Immature natural killer cell (primary cell): ENCODE data around the gene TMEM181. TPM values are rescaled to one million over a fixed set of nuclear protein-coding genes. Genes with fewer than 3 reads are reported as not detected.
"Not testable (repeated sequence)": the region's sequence is repeated elsewhere in the genome, so short reads cannot be mapped to it uniquely, and the experiment has no call there.

ENCODE experiments used
- DNase-seq, 3 donors: peaks; one replicate each; pipeline ENCODE4 v3.0.0; 2022; ENCODE audit warnings: mixed read lengths in 1 of 3
- H3K27ac Mint-ChIP-seq, 6 donors: one replicate each; pipeline ENCODE4 v1.8.0; 2020; ENCODE audit warnings: mixed read lengths in 6 of 6, mild to moderate bottlenecking in 5 of 6, inconsistent platforms in 4 of 6, moderate library complexity in 3 of 6
- H3K27me3 Mint-ChIP-seq, 3 donors: one replicate each; pipeline ENCODE4 v1.8.0; 2020 to 2021; ENCODE audit warnings: low read depth in 3 of 3, mild to moderate bottlenecking in 3 of 3, mixed read lengths in 3 of 3, moderate library complexity in 3 of 3, inconsistent platforms in 1 of 3
- H3K36me3 Mint-ChIP-seq, 3 donors: one replicate each; pipeline ENCODE4 v1.8.0; 2020; ENCODE audit warnings: mixed read lengths in 3 of 3, inconsistent platforms in 2 of 3, mild to moderate bottlenecking in 2 of 3
- H3K4me1 Mint-ChIP-seq, 2 donors: one replicate each; pipeline ENCODE4 v1.8.0; 2020; ENCODE audit warnings: inconsistent platforms in 2 of 2, mild to moderate bottlenecking in 2 of 2, mixed read lengths in 2 of 2, moderate library complexity in 1 of 2
- H3K4me3 Mint-ChIP-seq, 5 donors: one replicate each; pipeline ENCODE4 v1.8.0; 2020; ENCODE audit warnings: mild to moderate bottlenecking in 5 of 5, mixed read lengths in 5 of 5, inconsistent platforms in 3 of 5, moderate library complexity in 3 of 5
- H3K9me3 Mint-ChIP-seq, 6 donors: one replicate each; pipeline ENCODE4 v1.8.0; 2020; ENCODE audit warnings: mild to moderate bottlenecking in 6 of 6, mixed read lengths in 6 of 6, inconsistent platforms in 4 of 6, moderate library complexity in 3 of 6
- polyA plus RNA-seq, 3 donors: library from polyadenylated mRNA; unstranded; fragments of 300-500 nt; fragmentation: Illumina TruSeq; gene quantifications; one replicate each; pipeline ENCODE4 v1.2.3, GENCODE V29; 2021

TMEM181 gene
- polyA plus RNA-seq, 3 donors from 2014 or later, result 4.3 to 14.8 (median 10.1) TPM

DNA sequence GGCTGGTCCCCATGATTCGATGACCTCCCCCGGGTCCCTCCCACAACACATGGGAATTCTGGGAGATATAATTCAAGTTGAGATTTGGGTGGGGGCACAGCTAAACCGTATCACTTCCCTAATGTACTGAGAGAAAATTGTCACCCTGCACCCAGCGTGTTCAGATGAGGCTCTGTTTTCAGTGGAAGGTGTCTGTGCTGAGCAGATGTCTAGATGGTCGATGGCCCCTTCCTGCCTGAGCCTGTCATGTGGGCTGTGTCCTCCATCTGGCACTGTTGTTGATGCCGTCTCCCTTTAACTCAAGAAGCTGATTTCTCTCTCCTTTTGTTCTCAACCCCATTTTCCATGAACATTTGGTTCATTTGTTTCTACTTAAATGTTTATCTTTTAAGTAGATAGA is 37.0 kb downstream of the TMEM181 start:
- no peak for DNase-seq
- Mint-ChIP-seq H3K27me3 (peaks cover 0 to 6% (median 3%) of the 10 kb centered on the region in 3 donors), H3K27ac (peak overlapping the region in 5 of 6 donors; percentile 50 to 86 (median 67)), H3K36me3 (peaks cover 24 to 42% (median 28%) of the 10 kb centered on the region in 3 donors), H3K9me3 (no peaks in the 10 kb centered on the region), H3K4me3 (no peak overlapping the region), H3K4me1 (peaks cover 0 to 19% of the 10 kb centered on the region in 2 donors)

DNA sequence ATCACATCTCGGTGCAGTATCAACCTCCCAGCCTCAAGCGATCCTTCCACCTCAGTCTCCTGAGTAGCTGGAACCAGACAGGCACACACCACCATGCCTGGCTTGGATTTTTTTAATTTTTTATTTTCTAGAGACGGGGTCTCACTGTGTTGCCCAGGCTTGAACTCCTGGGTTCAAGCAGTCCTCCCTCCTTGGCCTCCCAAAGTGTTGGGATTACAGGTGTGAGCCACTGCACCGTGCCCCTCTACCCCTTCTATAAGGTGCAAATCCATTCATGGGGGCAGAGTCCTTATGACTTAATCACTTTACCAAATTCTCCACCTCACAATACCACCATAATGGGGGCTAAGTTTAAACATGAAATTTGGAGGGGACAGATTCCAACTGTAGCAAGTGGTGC is 37.7 kb downstream of the TMEM181 start:
- peaks cover 0 to 5% (median 3%) of the 10 kb centered on the region in 3 donors for H3K27me3 Mint-ChIP-seq
- H3K4me3 Mint-ChIP-seq, result no peak overlapping the region
- peaks cover 3 to 18% of the 10 kb centered on the region in 2 donors for H3K4me1 Mint-ChIP-seq
- H3K27ac Mint-ChIP-seq, result peak overlapping the region; percentile 0 to 80 (median 64)
- peaks cover 24 to 43% (median 26%) of the 10 kb centered on the region in 3 donors for H3K36me3 Mint-ChIP-seq
- no peak for DNase-seq
- H3K9me3 Mint-ChIP-seq, result no peaks in the 10 kb centered on the region

DNA sequence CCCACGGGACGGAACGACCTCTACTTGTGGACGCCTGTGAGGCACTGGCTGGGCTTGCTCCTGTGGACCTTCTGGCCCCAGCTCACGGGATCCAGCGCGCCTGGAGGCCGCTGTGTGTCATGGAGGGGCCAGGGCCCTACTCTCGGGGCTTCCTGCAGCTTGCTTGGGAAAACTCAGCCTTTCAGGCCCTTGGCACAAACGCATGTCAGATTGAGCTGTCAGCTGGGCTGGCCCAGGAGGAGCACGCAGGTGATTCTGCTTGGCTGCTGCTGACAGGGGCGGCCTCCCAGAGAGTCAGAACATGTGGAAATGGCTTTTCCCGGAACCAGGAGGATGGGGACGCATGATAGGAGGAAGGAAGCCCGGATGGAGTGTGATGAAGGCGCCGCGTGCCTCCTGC is 39.7 kb downstream of the TMEM181 start:
- Mint-ChIP-seq H3K4me1 (peaks cover 9 to 35% of the 10 kb centered on the region in 2 donors), H3K9me3 (no peaks in the 10 kb centered on the region), H3K27ac (no peak overlapping the region), H3K4me3 (no peak overlapping the region), H3K27me3 (peaks cover 0 to 5% (median 3%) of the 10 kb centered on the region in 3 donors), H3K36me3 (peaks cover 15 to 47% (median 20%) of the 10 kb centered on the region in 3 donors)
- DNase-seq, result no peak

DNA sequence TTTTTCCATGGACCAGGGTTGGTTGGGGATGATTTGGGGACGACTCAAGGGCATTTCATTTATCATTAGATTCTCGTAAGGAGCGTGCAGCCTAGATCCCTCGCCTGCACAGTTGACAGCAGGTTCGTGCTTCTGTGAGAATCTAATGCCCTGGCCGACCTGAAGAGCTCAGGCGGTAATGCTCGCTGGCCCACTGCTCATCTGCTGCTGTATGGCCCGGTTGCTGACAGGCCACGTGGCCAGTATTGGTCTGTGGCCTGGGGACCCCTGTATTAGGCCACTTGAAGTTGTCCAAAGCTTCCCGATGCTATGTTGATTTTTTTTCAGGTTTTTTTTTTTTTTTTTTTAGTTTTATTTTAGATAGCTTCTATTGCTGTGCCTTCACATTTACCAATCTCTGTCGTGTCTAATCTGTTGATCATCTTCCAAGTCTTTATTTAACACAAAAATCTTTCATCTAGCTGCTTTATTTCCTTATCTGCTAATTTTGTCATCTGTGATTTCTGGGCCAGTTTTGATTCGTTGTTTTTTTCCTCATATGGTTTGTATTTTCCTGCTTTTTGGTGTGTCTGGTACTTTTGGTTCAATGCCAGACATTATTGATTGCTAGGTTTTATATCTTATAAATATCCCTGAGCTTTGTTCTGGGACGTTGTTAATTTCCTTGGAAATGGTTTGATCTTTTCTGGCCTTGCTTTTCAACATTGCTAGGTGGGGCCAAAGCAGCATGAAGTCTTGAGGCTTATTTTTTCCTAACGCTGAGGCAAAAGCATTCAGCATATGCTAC is 43.6 kb downstream of the TMEM181 start:
- DNase-seq, result no peak
- H3K4me1 Mint-ChIP-seq, result peaks cover 14 to 26% of the 10 kb centered on the region in 2 donors
- no peak overlapping the region for H3K4me3 Mint-ChIP-seq
- peak overlapping the region; percentile 13 to 74 (median 34) for H3K27ac Mint-ChIP-seq
- H3K36me3 Mint-ChIP-seq, result peaks cover 9 to 47% (median 10%) of the 10 kb centered on the region in 3 donors
- H3K27me3 Mint-ChIP-seq, result peaks cover 0 to 3% (median 3%) of the 10 kb centered on the region in 3 donors
- no peaks in the 10 kb centered on the region for H3K9me3 Mint-ChIP-seq

DNA sequence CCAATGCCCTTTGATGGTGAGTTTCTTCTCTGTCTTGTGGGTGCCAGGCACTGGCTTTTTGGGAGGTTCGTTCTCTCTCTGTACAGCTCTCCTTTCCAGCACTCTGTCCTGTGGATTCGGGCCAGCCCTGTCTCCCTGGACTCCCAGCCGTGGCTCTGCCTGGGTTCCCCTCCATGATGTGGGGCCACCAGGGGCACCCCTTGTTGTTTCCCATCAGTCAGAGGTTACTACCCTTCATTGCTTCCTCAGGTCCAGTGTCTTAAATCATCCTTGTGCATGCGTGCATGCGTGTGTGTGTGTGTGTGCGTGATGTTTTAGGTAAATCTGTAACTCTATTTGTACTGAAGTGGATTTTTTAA is 44.1 kb downstream of the TMEM181 start:
- H3K4me1 Mint-ChIP-seq, result peaks cover 14 to 26% of the 10 kb centered on the region in 2 donors
- no peak overlapping the region for H3K4me3 Mint-ChIP-seq
- H3K36me3 Mint-ChIP-seq, result peaks cover 12 to 49% (median 12%) of the 10 kb centered on the region in 3 donors
- DNase-seq, result no peak
- peak overlapping the region in 3 of 6 donors; percentile 3 to 75 (median 68) for H3K27ac Mint-ChIP-seq
- no peaks in the 10 kb centered on the region for H3K9me3 Mint-ChIP-seq
- peaks cover 0 to 3% (median 3%) of the 10 kb centered on the region in 3 donors for H3K27me3 Mint-ChIP-seq

DNA sequence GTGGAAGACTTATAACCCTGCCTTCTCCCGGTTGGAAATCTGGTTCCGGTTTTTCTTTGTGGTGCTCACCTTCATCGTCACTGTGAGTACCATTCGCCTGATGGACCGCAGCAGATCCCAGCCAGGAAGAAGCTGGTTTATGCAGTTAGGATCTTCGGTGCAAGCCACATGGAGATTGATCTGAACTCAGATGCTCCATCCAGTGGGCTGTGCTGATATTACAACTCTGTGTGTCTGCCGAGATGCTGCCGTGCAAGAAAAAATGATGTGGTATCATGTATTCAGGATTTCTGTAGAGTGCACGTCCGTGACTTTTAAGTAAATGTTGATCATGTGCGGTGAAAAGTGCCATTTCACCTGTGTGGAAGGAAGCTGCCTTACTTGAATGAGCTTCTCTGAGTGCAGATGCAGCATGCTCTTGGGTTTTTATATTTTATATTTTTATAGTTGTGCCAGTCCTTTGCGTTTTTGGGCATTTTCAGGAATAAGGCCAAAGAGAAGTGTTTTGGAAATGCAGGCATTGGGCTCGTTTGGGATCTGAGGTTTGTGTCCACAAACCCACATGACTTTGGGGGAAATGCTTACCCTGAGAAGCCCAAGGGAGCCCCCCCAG is 45.5 kb downstream of the TMEM181 start:
- no peaks in the 10 kb centered on the region for H3K9me3 Mint-ChIP-seq

DNA sequence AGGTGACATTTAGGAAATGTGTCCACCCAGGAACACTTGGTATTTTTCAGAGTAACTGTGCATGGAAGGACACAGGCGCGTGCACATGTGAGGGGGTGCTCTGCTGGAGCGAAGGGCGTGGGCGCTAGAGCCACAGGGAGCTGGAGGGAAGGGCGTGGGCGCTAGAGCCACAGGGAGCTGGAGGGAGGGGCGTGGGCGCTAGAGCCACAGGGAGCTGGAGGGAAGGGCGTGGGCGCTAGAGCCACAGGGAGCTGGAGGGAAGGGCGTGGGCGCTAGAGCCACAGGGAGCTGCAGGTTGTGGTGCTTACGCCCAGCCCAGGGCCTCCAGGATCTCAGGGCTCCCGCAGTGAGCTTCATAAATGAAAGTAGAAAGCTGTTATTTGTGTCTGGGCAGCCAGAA is 46.1 kb downstream of the TMEM181 start:
- not testable (repeated sequence) for H3K9me3 Mint-ChIP-seq, H3K4me3 Mint-ChIP-seq, H3K27me3 Mint-ChIP-seq, DNase-seq
- H3K4me1 Mint-ChIP-seq, result peaks cover 14 to 26% of the 10 kb centered on the region in 2 donors
- peak overlapping the region in 5 of 6 donors; percentile 65 to 91 (median 78) for H3K27ac Mint-ChIP-seq
- H3K36me3 Mint-ChIP-seq, result peaks cover 13 to 57% (median 19%) of the 10 kb centered on the region in 3 donors

More for the DNA sequence above, 45.5 kb downstream of the TMEM181 start:
- Mint-ChIP-seq H3K4me1 (peaks cover 14 to 26% of the 10 kb centered on the region in 2 donors), H3K4me3 (no peak overlapping the region), H3K36me3 (peaks cover 12 to 54% (median 19%) of the 10 kb centered on the region in 3 donors), H3K27me3 (peaks cover 0 to 1% (median 0%) of the 10 kb centered on the region in 3 donors), H3K27ac (peak overlapping the region; percentile 65 to 91 (median 77))
- peak; percentile 23 to 37 (median 36) for DNase-seq

DNA sequence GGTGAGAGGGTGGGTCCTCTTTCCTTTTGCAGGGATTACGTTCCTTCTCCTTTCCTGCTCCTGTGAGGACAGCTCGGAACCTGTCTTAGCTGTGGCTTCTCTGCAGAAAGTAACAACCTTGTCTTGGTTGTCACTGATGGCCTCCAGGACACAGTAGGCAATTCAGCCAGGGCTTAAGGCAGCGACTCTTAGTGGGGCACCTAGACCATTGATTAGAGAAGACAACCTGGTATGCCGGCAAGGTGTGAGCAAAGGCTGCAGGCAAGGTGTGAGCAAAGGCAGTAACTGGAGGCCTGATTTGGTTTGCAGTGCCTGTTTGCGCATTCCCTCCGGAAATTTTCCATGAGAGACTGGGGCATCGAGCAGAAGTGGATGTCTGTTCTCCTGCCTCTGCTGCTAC is 47.0 kb downstream of the TMEM181 start:
- peaks cover 18 to 61% (median 23%) of the 10 kb centered on the region in 3 donors for H3K36me3 Mint-ChIP-seq

DNA sequence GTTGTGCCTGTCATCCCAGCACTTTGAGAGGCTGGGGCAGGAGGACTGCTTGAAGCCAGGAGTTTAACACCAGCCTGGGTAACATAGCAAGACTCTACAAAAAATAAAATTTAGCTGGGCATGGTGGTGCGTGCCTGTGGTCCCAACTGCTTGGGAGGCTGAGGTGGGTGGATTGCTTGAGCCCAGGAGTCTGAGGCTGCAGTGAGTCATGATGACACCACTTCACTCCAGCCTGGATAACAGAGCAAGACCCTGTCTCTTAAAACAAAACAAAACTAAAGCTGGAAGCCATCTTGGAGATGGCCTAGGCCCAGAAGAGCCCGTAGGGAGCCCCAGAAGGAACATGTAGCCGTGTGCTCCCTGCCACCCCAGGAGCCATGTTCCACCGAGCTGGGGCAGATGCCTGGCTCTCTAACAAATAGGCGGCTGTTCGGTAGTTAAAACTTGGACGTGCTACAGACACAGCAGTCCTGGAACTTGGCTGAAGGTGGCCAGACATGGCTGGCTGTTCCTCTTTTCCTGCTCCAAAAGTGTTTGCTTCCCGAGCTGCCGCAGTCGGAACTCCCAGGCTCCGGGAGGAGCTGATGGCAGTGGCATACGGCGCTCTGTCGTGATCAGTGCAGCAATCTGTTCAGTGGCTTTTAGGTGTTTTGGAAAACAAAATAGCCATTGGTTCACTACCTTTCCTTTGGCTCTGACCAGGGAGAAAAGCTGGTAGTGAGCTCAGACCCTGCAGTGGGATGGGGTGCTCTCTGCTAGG is 47.7 kb downstream of the TMEM181 start:
- Mint-ChIP-seq H3K4me3 (no peak overlapping the region), H3K9me3 (no peaks in the 10 kb centered on the region), H3K4me1 (peaks cover 10 to 38% of the 10 kb centered on the region in 2 donors), H3K27ac (no peak overlapping the region), H3K36me3 (peaks cover 18 to 62% (median 25%) of the 10 kb centered on the region in 3 donors), H3K27me3 (peaks cover 0 to 1% (median 0%) of the 10 kb centered on the region in 3 donors)
- DNase-seq, result no peak

More for the DNA sequence above, 47.0 kb downstream of the TMEM181 start:
- no peak overlapping the region for H3K4me3 Mint-ChIP-seq
- H3K4me1 Mint-ChIP-seq, result peaks cover 13 to 32% of the 10 kb centered on the region in 2 donors
- H3K27ac Mint-ChIP-seq, result peak overlapping the region in 4 of 6 donors; percentile 34 to 76 (median 49)
- no peak for DNase-seq
- peaks cover 0 to 1% (median 0%) of the 10 kb centered on the region in 3 donors for H3K27me3 Mint-ChIP-seq
- H3K9me3 Mint-ChIP-seq, result no peaks in the 10 kb centered on the region

DNA sequence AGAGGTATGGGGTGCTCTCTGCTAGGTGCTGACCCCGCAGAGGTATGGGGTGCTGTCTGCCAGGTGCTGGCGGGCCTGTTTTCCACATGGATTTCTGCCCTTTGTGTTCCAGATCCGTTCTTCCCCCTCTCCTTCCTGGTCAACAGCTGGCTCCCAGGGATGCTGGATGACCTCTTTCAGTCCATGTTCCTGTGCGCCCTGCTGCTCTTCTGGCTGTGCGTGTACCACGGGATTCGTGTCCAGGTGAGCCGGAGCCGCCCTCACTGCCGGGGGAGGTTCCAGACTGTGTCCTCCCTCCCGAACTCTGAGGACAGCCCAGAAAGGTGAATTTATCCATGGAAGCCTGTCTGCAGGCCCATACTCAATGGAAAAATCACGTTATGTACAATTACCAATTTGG is 48.3 kb downstream of the TMEM181 start:
- H3K36me3 Mint-ChIP-seq, result peaks cover 18 to 57% (median 25%) of the 10 kb centered on the region in 3 donors
- peak overlapping the region in 2 of 6 donors; percentile 49 to 71 for H3K27ac Mint-ChIP-seq

DNA sequence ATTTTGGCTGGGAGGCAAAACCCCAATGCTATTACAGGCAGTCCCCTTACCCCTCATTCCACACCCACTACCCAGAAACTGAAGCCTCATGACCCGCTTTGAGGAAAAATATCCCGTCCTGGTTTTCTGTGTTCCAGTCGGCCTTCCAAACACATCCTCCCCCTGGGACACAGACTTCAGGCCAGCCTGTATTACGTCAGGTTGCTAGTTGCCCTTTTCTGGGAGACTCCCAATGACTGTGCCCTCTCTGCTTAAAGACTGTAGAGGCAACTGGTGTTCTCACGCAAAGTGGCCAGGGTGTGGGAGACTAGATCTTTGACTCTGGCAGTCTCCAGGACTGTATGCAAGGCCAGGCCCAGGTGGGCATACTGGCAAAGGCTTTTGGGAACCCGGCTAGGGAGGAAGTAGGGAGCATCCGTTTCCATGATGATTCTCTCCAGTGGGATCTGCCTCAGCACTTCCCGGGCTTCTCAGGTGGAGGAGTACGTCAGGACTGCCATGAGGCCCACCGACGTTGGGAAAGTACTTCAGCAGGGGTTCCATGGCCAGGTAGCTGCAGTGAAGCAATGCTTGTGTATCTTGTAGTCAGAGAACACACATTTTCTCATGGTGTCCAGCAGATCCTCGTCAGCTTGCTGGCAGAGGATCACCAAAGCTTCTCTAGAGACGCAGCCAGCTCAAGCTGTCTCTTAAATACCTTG is 49.7 kb downstream of the TMEM181 start:
- Mint-ChIP-seq H3K27ac (peak overlapping the region in 3 of 6 donors; percentile 24 to 62 (median 46)), H3K36me3 (peaks cover 21 to 49% (median 26%) of the 10 kb centered on the region in 3 donors), H3K4me1 (peaks cover 6 to 28% of the 10 kb centered on the region in 2 donors), H3K9me3 (no peaks in the 10 kb centered on the region), H3K4me3 (no peak overlapping the region), H3K27me3 (peaks cover 0 to 1% (median 0%) of the 10 kb centered on the region in 3 donors)
- DNase-seq, result no peak

More for the DNA sequence above, 48.3 kb downstream of the TMEM181 start:
- H3K27me3 Mint-ChIP-seq, result peaks cover 0 to 1% (median 0%) of the 10 kb centered on the region in 3 donors
- peaks cover 12 to 40% of the 10 kb centered on the region in 2 donors for H3K4me1 Mint-ChIP-seq
- H3K9me3 Mint-ChIP-seq, result no peaks in the 10 kb centered on the region
- no peak overlapping the region for H3K4me3 Mint-ChIP-seq
- no peak for DNase-seq

DNA sequence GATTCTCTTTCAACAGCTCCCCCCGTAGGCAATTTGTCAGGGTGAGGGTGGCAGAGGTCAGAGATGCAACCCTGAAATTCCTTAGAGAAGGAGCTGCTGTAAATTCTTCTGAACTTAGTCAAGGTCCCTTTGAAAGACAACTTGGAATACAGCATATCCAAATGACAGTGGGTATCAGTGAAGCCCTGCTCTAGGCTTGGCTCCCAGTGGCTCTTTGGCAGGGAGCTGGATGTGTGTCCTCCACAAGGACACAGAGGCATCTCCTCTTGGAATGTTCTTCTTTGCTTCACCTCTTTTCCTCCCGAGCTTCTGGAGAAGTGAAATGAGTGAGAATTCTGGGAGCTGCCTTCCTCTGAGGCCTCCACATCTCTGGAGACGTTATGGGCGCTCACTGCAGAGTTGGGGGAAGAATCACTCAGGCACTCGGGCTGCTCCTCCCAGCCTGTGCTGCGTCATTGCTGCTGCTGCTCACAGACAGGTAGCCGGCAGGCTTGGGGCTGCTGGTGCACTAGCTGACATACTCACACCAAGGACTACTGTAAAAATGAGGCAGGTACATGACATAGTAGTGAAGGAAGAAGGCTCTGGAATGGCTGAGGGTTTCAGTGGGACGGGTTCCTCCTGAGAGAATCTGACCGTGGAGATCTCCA is 50.6 kb downstream of the TMEM181 start:
- H3K4me1 Mint-ChIP-seq, result peaks cover 6 to 30% of the 10 kb centered on the region in 2 donors
- H3K4me3 Mint-ChIP-seq, result no peak overlapping the region
- DNase-seq, result no peak
- peak overlapping the region in 4 of 6 donors; percentile 53 to 67 (median 59) for H3K27ac Mint-ChIP-seq
- H3K36me3 Mint-ChIP-seq, result peaks cover 25 to 54% (median 27%) of the 10 kb centered on the region in 3 donors
- H3K27me3 Mint-ChIP-seq, result no peaks in the 10 kb centered on the region
- no peaks in the 10 kb centered on the region for H3K9me3 Mint-ChIP-seq
